SK-N-SH (cell line): Measurements from ENCODE around the gene GPR183.

Experiments
- CHD2 ChIP-seq: fragments of 150-350 bp; IDR thresholded peaks from 2 replicates; pipeline ENCODE4 v1.6.1; 2018; ENCODE audit warnings: low read length; ENCODE audit not compliant: partially characterized antibody
- EP300 ChIP-seq, 2 experiments: IDR thresholded peaks; 2 replicates each; pipeline versions ENCODE4 v1.4.0 to v1.6.1; 2012; ENCODE audit warnings: borderline replicate concordance in 1 of 2, low read depth in 1 of 2, low read length in 1 of 2
- EZH2phosphoT487 ChIP-seq: fragments of 200-600 bp; sonication (generic); IDR thresholded peaks from 2 replicates; pipeline ENCODE4 v1.6.1; 2017; ENCODE audit warnings: low read depth, mixed run types, mild to moderate bottlenecking, antibody characterized with exemption, moderate library complexity, borderline replicate concordance
- POLR2AphosphoS5 ChIP-seq: IDR thresholded peaks from 2 replicates; pipeline ENCODE4 v1.6.1; 2012; ENCODE audit warnings: low read depth, low read length
- RAD21 ChIP-seq: IDR thresholded peaks from 2 replicates; pipeline ENCODE4 v1.6.1; 2012; ENCODE audit warnings: mild to moderate bottlenecking, low read length
- REST ChIP-seq: IDR thresholded peaks from 2 replicates; pipeline ENCODE4 v1.6.1; 2012; ENCODE audit warnings: mild to moderate bottlenecking, low read depth, low read length, moderate library complexity
- SMC3 ChIP-seq: IDR thresholded peaks from 2 replicates; pipeline ENCODE4 v1.6.1; 2012; ENCODE audit warnings: low read depth, low read length, improper control_type of control experiment
- USF2 ChIP-seq: fragments of 150-350 bp; IDR thresholded peaks from 2 replicates; pipeline ENCODE4 v1.6.1; 2017; ENCODE audit warnings: antibody characterized with exemption, low read length, low read depth, borderline replicate concordance
- YY1 ChIP-seq: IDR thresholded peaks from 2 replicates; pipeline ENCODE4 v1.4.0; 2012; ENCODE audit warnings: low read depth, mild to moderate bottlenecking
- TF ChIP-seq, protein P1 (sequence below): fragments of 200-600 bp; sonication (generic); IDR thresholded peaks from 2 replicates; pipeline ENCODE4 v1.6.1; 2017; ENCODE audit warnings: antibody characterized with exemption, mild to moderate bottlenecking, moderate library complexity
- TF ChIP-seq, protein P2 (sequence below): IDR thresholded peaks from 2 replicates; pipeline ENCODE4 v1.4.0; 2012; ENCODE audit warnings: low read depth, borderline replicate concordance

DNA sequence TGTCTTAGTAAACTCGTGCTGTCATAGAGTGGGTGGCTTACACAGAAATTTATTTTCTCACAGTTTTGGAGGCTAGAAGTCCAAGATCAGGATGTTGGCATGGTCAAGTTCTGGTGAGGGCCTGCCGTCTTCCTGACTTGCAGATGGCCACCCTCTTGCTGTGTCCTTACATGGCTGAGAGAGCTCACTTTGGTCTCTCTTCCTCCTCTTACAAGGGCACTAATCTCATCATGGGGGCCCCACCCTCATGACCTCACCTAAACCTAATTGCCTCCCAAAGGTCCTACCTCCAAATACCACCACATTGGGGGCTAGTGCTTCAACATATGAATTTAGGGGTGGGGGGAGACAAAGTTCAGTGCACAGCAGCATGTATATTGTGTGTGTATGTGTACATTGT is 34.7 kb downstream of the GPR183 start:
- no peak for TF ChIP-seq EZH2phosphoT487
- TF ChIP-seq, protein P1, sequence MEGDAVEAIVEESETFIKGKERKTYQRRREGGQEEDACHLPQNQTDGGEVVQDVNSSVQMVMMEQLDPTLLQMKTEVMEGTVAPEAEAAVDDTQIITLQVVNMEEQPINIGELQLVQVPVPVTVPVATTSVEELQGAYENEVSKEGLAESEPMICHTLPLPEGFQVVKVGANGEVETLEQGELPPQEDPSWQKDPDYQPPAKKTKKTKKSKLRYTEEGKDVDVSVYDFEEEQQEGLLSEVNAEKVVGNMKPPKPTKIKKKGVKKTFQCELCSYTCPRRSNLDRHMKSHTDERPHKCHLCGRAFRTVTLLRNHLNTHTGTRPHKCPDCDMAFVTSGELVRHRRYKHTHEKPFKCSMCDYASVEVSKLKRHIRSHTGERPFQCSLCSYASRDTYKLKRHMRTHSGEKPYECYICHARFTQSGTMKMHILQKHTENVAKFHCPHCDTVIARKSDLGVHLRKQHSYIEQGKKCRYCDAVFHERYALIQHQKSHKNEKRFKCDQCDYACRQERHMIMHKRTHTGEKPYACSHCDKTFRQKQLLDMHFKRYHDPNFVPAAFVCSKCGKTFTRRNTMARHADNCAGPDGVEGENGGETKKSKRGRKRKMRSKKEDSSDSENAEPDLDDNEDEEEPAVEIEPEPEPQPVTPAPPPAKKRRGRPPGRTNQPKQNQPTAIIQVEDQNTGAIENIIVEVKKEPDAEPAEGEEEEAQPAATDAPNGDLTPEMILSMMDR, result no peak
- TF ChIP-seq USF2, result no peak
- TF ChIP-seq, protein P2, sequence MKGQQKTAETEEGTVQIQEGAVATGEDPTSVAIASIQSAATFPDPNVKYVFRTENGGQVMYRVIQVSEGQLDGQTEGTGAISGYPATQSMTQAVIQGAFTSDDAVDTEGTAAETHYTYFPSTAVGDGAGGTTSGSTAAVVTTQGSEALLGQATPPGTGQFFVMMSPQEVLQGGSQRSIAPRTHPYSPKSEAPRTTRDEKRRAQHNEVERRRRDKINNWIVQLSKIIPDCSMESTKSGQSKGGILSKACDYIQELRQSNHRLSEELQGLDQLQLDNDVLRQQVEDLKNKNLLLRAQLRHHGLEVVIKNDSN, result no peak
- no peak for TF ChIP-seq CHD2
- TF ChIP-seq EP300 (IDR thresholded peaks at IDR 0.05; ENCODE audit: borderline replicate concordance in 1 of 2, low read depth in 1 of 2, low read length in 1 of 2), result no peak
- TF ChIP-seq YY1, result no peak
- TF ChIP-seq RAD21, result no peak
- no peak for TF ChIP-seq SMC3
- no peak for TF ChIP-seq POLR2AphosphoS5
- TF ChIP-seq REST, result no peak
